Activated B cell treated with CpG ODN at 0.5 μM for 24 hours (primary cell): ENCODE results near the gene SCN2B. TPM values are rescaled to one million over a fixed set of nuclear protein-coding genes. Genes with fewer than 3 reads are reported as not detected.

Experiments
- ATAC-seq: fragments of 200-7000 bp; cut with Tn5 transposase; one replicate; pipeline ENCODE4 v1.10.0; 2021; ENCODE audit warnings: low read depth, mild to moderate bottlenecking, moderate library complexity
- CTCF ChIA-PET: fragments of 350-600 bp; sonication (Branson Sonifier 250); formaldehyde crosslinking; loops from one replicate; lab custom pipeline; 2021; ENCODE audit warnings: antibody characterized with exemption; lab: Charles Lee
- POLR2A ChIA-PET: fragments of 350-600 bp; sonication (Branson Sonifier 250); formaldehyde crosslinking; loops from one replicate; lab custom pipeline; 2021; ENCODE audit warnings: antibody characterized with exemption; lab: Charles Lee
- DNase-seq: peaks from one replicate; pipeline ENCODE4 v3.0.0; 2022
- H3K27ac Mint-ChIP-seq: one replicate; pipeline ENCODE4 v1.8.0; 2020; ENCODE audit warnings: mixed read lengths
- H3K27me3 Mint-ChIP-seq: one replicate; pipeline ENCODE4 v1.8.0; 2021; ENCODE audit warnings: mixed read lengths
- H3K36me3 Mint-ChIP-seq: one replicate; pipeline ENCODE4 v1.8.0; 2021; ENCODE audit warnings: low read depth, mixed read lengths
- H3K4me1 Mint-ChIP-seq: one replicate; pipeline ENCODE4 v1.8.0; 2021; ENCODE audit warnings: mixed read lengths
- H3K4me3 Mint-ChIP-seq: one replicate; pipeline ENCODE4 v1.8.0; 2020; ENCODE audit warnings: mild to moderate bottlenecking, mixed read lengths
- H3K9me3 Mint-ChIP-seq: one replicate; pipeline ENCODE4 v1.8.0; 2020; ENCODE audit warnings: mixed read lengths
- CTCF ChIP-seq: fragments of 200-600 bp; IDR thresholded peaks from one replicate; pipeline ENCODE4 v1.8.0; 2022; ENCODE audit warnings: antibody characterized with exemption, mild to moderate bottlenecking
- intact Hi-C: fragments of 100-400 bp; cut with micrococcal nuclease; formaldehyde crosslinking; loops from one replicate; pipeline ENCODE4 v1.15.1; 2024
- total RNA-seq: library from RNA; stranded (reverse); gene quantifications from 2 replicates; pipeline ENCODE4 v1.2.3, GENCODE V29; 2022

Gene SCN2B
- total RNA-seq, 1 donor from 2014 or later = not detected

GRCh38 chr11:118210323-118210722, 33.9 kb upstream of the SCN2B start:
- Mint-ChIP-seq H3K9me3 (no peaks in the 10 kb centered on the region), H3K36me3 (no peaks in the 10 kb centered on the region), H3K27me3 (peaks cover 15% of the 10 kb centered on the region), H3K4me1 (peaks cover 48% of the 10 kb centered on the region), H3K27ac (no peak overlapping the region), H3K4me3 (no peak overlapping the region)
- no peak for TF ChIP-seq CTCF
- ATAC-seq (no peak), DNase-seq (no peak)
- ChIA-PET POLR2A (no interaction called here), CTCF (interaction anchor here (0.6 to 5.4 kb wide), 2 partner anchors 12 to 17 kb away, joined by 3 to 38 read pairs; no protein-coding TSS in a partner anchor)
- intact Hi-C loops = no loop called here

- POLR2A ChIA-PET = no interaction called here
- ATAC-seq (no peak), DNase-seq (no peak)
- CTCF ChIA-PET = interaction anchor here (0.8 kb wide), 1 partner anchor 11 kb away, joined by 3 read pairs; no protein-coding TSS in a partner anchor
- peaks cover 15% of the 10 kb centered on the region for H3K27me3 Mint-ChIP-seq
- intact Hi-C loops = no loop called here
- H3K4me1 Mint-ChIP-seq = peaks cover 35% of the 10 kb centered on the region
- no peak overlapping the region for H3K4me3 Mint-ChIP-seq
- H3K9me3 Mint-ChIP-seq = no peaks in the 10 kb centered on the region
- TF ChIP-seq CTCF = no peak
- no peak overlapping the region for H3K27ac Mint-ChIP-seq
- H3K36me3 Mint-ChIP-seq = no peaks in the 10 kb centered on the region
Measured at GRCh38 chr11:118209033-118209432, 32.6 kb upstream of the SCN2B start.

- ChIA-PET CTCF (interaction anchor here (1.5 kb wide), 1 partner anchor 36 kb away, joined by 3 read pairs; no protein-coding TSS in a partner anchor), POLR2A (no interaction called here)
- Mint-ChIP-seq H3K27ac (no peak overlapping the region), H3K36me3 (no peaks in the 10 kb centered on the region), H3K9me3 (no peaks in the 10 kb centered on the region), H3K4me3 (no peak overlapping the region), H3K4me1 (peaks cover 16% of the 10 kb centered on the region), H3K27me3 (peaks cover 13% of the 10 kb centered on the region)
- DNase-seq (no peak), ATAC-seq (no peak)
- intact Hi-C loops = no loop called here
- TF ChIP-seq CTCF = no peak
Measured at GRCh38 chr11:118207079-118207478, 30.6 kb upstream of the SCN2B start.

GRCh38 chr11:118206391-118207031, 30.1 kb upstream of the SCN2B start:
- Mint-ChIP-seq H3K4me1 (peaks cover 10% of the 10 kb centered on the region), H3K27me3 (peaks cover 13% of the 10 kb centered on the region), H3K4me3 (no peak overlapping the region), H3K9me3 (no peaks in the 10 kb centered on the region), H3K36me3 (no peaks in the 10 kb centered on the region), H3K27ac (no peak overlapping the region)
- POLR2A ChIA-PET = no interaction called here
- ATAC-seq (no peak), DNase-seq (no peak)
- TF ChIP-seq CTCF = no peak
- intact Hi-C loops = no loop called here
- CTCF ChIA-PET = no interaction called here

GRCh38 chr11:118205606-118206378, 29.4 kb upstream of the SCN2B start:
- peaks cover 10% of the 10 kb centered on the region for H3K4me1 Mint-ChIP-seq
- no peak for TF ChIP-seq CTCF
- DNase-seq = no peak
- H3K27me3 Mint-ChIP-seq = peaks cover 13% of the 10 kb centered on the region
- POLR2A ChIA-PET = no interaction called here
- intact Hi-C loops = no loop called here
- no peak overlapping the region for H3K27ac Mint-ChIP-seq
- H3K9me3 Mint-ChIP-seq = no peaks in the 10 kb centered on the region
- H3K4me3 Mint-ChIP-seq = no peak overlapping the region
- no peaks in the 10 kb centered on the region for H3K36me3 Mint-ChIP-seq
- CTCF ChIA-PET = no interaction called here
- ATAC-seq = no peak
